H9 (cell line): ENCODE results near the gene SPA17. TPM values are rescaled to one million over a fixed set of nuclear protein-coding genes. Genes with fewer than 3 reads are reported as not detected.

ENCODE experiments used
- DNase-seq: peaks from one replicate; pipeline ENCODE4 v3.0.0-alpha.2; 2017
- H2AFZ ChIP-seq: one replicate; pipeline ENCODE4 v1.6.1; 2013; ENCODE audit warnings: mild to moderate bottlenecking, low read length, control low read depth, moderate library complexity
- H2AK5ac ChIP-seq: 2 replicates; pipeline ENCODE4 v1.6.1; 2013; ENCODE audit warnings: low read length, control low read depth, mixed read lengths; ENCODE audit not compliant: insufficient read length
- H2BK120ac ChIP-seq: one replicate; pipeline ENCODE4 v1.6.1; 2013; ENCODE audit warnings: low read depth, mild to moderate bottlenecking, low read length, control low read depth, inconsistent platforms; ENCODE audit not compliant: poor library complexity, severe bottlenecking
- H2BK12ac ChIP-seq: 2 replicates; pipeline ENCODE4 v1.6.1; 2013; ENCODE audit warnings: low read length, control low read depth, mixed read lengths, low read depth; ENCODE audit not compliant: insufficient read length
- H2BK15ac ChIP-seq: 2 replicates; pipeline ENCODE4 v1.6.1; 2013; ENCODE audit warnings: low read depth, low read length, control low read depth
- H2BK20ac ChIP-seq: one replicate; pipeline ENCODE4 v1.6.1; 2013; ENCODE audit warnings: low read depth, mild to moderate bottlenecking, low read length, control low read depth, inconsistent platforms; ENCODE audit not compliant: poor library complexity, severe bottlenecking
- H2BK5ac ChIP-seq: 2 replicates; pipeline ENCODE4 v1.6.1; 2013; ENCODE audit warnings: low read length, control low read depth, mixed read lengths; ENCODE audit not compliant: insufficient read length
- H3K14ac ChIP-seq: 2 replicates; pipeline ENCODE4 v1.6.1; 2013; ENCODE audit warnings: low read length, control low read depth; ENCODE audit not compliant: insufficient read depth
- H3K18ac ChIP-seq: 2 replicates; pipeline ENCODE4 v1.6.1; 2013; ENCODE audit warnings: low read depth, mild to moderate bottlenecking, mixed read lengths, low read length, control low read depth; ENCODE audit not compliant: insufficient read length
- H3K23ac ChIP-seq: 2 replicates; pipeline ENCODE4 v1.6.1; 2013; ENCODE audit warnings: low read length, control low read depth, mixed read lengths, low read depth; ENCODE audit not compliant: insufficient read length
- H3K23me2 ChIP-seq: 2 replicates; pipeline ENCODE4 v1.6.1; 2013; ENCODE audit warnings: low read depth, mild to moderate bottlenecking, mixed read lengths, low read length, control low read depth; ENCODE audit not compliant: insufficient read length, poor library complexity, severe bottlenecking
- H3K27ac ChIP-seq: 2 replicates; pipeline ENCODE4 v1.5.1; 2013; ENCODE audit warnings: low read length, control low read depth, mixed read lengths, low read depth; ENCODE audit not compliant: insufficient read length
- H3K27me3 ChIP-seq: 2 replicates; pipeline ENCODE4 v1.6.1; 2013; ENCODE audit warnings: low read length, control low read depth, inconsistent platforms; ENCODE audit not compliant: insufficient read depth
- H3K4ac ChIP-seq: 2 replicates; pipeline ENCODE4 v1.6.1; 2013; ENCODE audit warnings: low read depth, mild to moderate bottlenecking, control low read depth, inconsistent platforms, low read length, moderate library complexity
- H3K4me1 ChIP-seq: 2 replicates; pipeline ENCODE4 v1.6.1; 2013; ENCODE audit warnings: low read length, control low read depth, inconsistent platforms; ENCODE audit not compliant: insufficient read depth
- H3K4me2 ChIP-seq: 2 replicates; pipeline ENCODE4 v1.6.1; 2013; ENCODE audit warnings: low read length, control low read depth, mixed read lengths; ENCODE audit not compliant: insufficient read length, insufficient read depth
- H3K56ac ChIP-seq: 2 replicates; pipeline ENCODE4 v1.6.1; 2013; ENCODE audit warnings: low read depth, mild to moderate bottlenecking, mixed read lengths, low read length, control low read depth; ENCODE audit not compliant: insufficient read length
- H3K79me1 ChIP-seq: 2 replicates; pipeline ENCODE4 v1.6.1; 2013; ENCODE audit warnings: low read depth, mild to moderate bottlenecking, moderate library complexity, low read length, control low read depth, inconsistent platforms; ENCODE audit not compliant: insufficient read depth, poor library complexity, severe bottlenecking
- H3K79me2 ChIP-seq: 2 replicates; pipeline ENCODE4 v1.6.1; 2013; ENCODE audit warnings: low read length, control low read depth, inconsistent platforms; ENCODE audit not compliant: insufficient read depth
- H3K9ac ChIP-seq: 2 replicates; pipeline ENCODE4 v1.6.1; 2013; ENCODE audit warnings: low read length, control low read depth, mixed read lengths; ENCODE audit not compliant: insufficient read length; ENCODE audit errors: extremely low read depth
- H3K9me3 ChIP-seq: one replicate; pipeline ENCODE4 v1.6.1; 2013; ENCODE audit warnings: low read depth, low read length, inconsistent platforms; ENCODE audit not compliant: control insufficient read depth
- H3T11ph ChIP-seq: one replicate; pipeline ENCODE4 v1.6.1; 2013; ENCODE audit warnings: mild to moderate bottlenecking, low read length, control low read depth, inconsistent platforms
- H4K20me1 ChIP-seq: one replicate; pipeline ENCODE4 v1.6.1; 2013; ENCODE audit not compliant: control insufficient read depth, insufficient read length, insufficient read depth
- H4K5ac ChIP-seq: 2 replicates; pipeline ENCODE4 v1.6.1; 2013; ENCODE audit warnings: low read depth, mild to moderate bottlenecking, mixed read lengths, low read length, control low read depth; ENCODE audit not compliant: insufficient read length
- H4K8ac ChIP-seq: replicated peaks from 2 replicates; pipeline ENCODE4 v1.6.1; 2013; ENCODE audit warnings: low read length, control low read depth, mixed read lengths, low read depth; ENCODE audit not compliant: insufficient read length
- H4K91ac ChIP-seq: 2 replicates; pipeline ENCODE4 v1.6.1; 2013; ENCODE audit warnings: low read depth, mild to moderate bottlenecking, moderate library complexity, mixed read lengths, low read length, control low read depth; ENCODE audit not compliant: insufficient read length
- H3K27ac Mint-ChIP-seq, 3 experiments: 2 replicates in 2 of 3; 3 replicates in 1 of 3; pipeline ENCODE4 v1.8.0; 2020 to 2021; ENCODE audit warnings: mixed read lengths in 3 of 3, mild to moderate bottlenecking in 1 of 3, moderate library complexity in 1 of 3
- H3K27me3 Mint-ChIP-seq: 2 replicates; pipeline ENCODE4 v1.8.0; 2021; ENCODE audit warnings: low read depth, mild to moderate bottlenecking, moderate library complexity, mixed read lengths
- H3K36me3 Mint-ChIP-seq, 3 experiments: 2 replicates in 2 of 3; 3 replicates in 1 of 3; pipeline ENCODE4 v1.8.0; 2020 to 2021; ENCODE audit warnings: low read depth in 3 of 3, mixed read lengths in 3 of 3; ENCODE audit not compliant: insufficient read depth in 1 of 3
- H3K4me1 Mint-ChIP-seq, 2 experiments: 2 replicates each; pipeline ENCODE4 v1.8.0; 2020; ENCODE audit warnings: mixed read lengths in 2 of 2
- H3K4me3 Mint-ChIP-seq, 2 experiments: 2 replicates in 1 of 2; 3 replicates in 1 of 2; pipeline ENCODE4 v1.8.0; 2020 to 2021; ENCODE audit warnings: mild to moderate bottlenecking in 2 of 2, mixed read lengths in 2 of 2, moderate library complexity in 1 of 2
- H3K9me3 Mint-ChIP-seq, 2 experiments: 2 replicates in 1 of 2; 3 replicates in 1 of 2; pipeline ENCODE4 v1.8.0; 2020; ENCODE audit warnings: mild to moderate bottlenecking in 2 of 2, mixed read lengths in 2 of 2, moderate library complexity in 1 of 2
- CTCF ChIP-seq: fragments of 200-600 bp; sonication (generic); conservative IDR thresholded peaks from 3 replicates; pipeline ENCODE4 v1.8.0; 2021; ENCODE audit warnings: antibody characterized with exemption, mild to moderate bottlenecking
- WGBS: extraction: QIAGEN DNeasy Blood & Tissue Kit; methylation state at CpG from one replicate; pipeline ENCODE4 v1.1.7; 2013; ENCODE audit warnings: missing lambda C conversion rate, low lambda C conversion rate, mixed read lengths; ENCODE audit not compliant: insufficient read length; ENCODE audit errors: extremely low coverage; 5-methylcytosine and 5-hydroxymethylcytosine counted together
- total RNA-seq: library from RNA; stranded (reverse); gene quantifications from 2 replicates; pipeline ENCODE4 v1.2.1, GENCODE V29; 2021

Gene SPA17
- total RNA-seq, 1 experiment from 2014 or later = 6.9 TPM

GRCh38 chr11:124656774-124657630 is 16.7 kb upstream of the SPA17 start:
- Histone ChIP-seq H3K14ac (no peak overlapping the region; the same call in 1 of the 2 replicates), H3K9me3 (no peaks in the 10 kb centered on the region), H3K27ac (no peak overlapping the region), H4K8ac (no peak overlapping the region), H3T11ph (no peak overlapping the region), H2AK5ac (no peak overlapping the region), H3K4me2 (no peak overlapping the region), H3K23ac (no peak overlapping the region), H3K9ac (no peak overlapping the region), H2BK20ac (no peak overlapping the region), H2AFZ (no peak overlapping the region), H3K27me3 (no peaks in the 10 kb centered on the region), H3K18ac (no peak overlapping the region), H3K4ac (no peak overlapping the region), H3K56ac (no peak overlapping the region), H2BK15ac (no peak overlapping the region), H2BK12ac (no peak overlapping the region), H3K79me1 (no peaks in the 10 kb centered on the region), H2BK120ac (no peak overlapping the region), H4K20me1 (no peaks in the 10 kb centered on the region), H3K4me1 (peaks cover 4% of the 10 kb centered on the region; the same call in 1 of the 2 replicates), H3K79me2 (no peaks in the 10 kb centered on the region), H2BK5ac (no peak overlapping the region), H4K91ac (no peak overlapping the region), H3K23me2 (no peaks in the 10 kb centered on the region), H4K5ac (no peak overlapping the region)
- peaks cover 18 to 19% of the 10 kb centered on the region in 2 experiments for H3K4me1 Mint-ChIP-seq
- DNase-seq = peak; percentile 44
- WGBS = no CpG with 5 or more reads among the region's 16 CpGs
- H3K9me3 Mint-ChIP-seq = no peaks in the 10 kb centered on the region; a peak in 1 of 5 replicates
- peak overlapping the region in 1 of 3 experiments; percentile 34; a peak in 1 of 7 replicates for H3K27ac Mint-ChIP-seq
- H3K27me3 Mint-ChIP-seq = peaks cover 1% of the 10 kb centered on the region; the same call in 1 of the 2 replicates
- peak overlapping the region in 1 of 2 experiments; percentile 39; a peak in 1 of 5 replicates for H3K4me3 Mint-ChIP-seq
- TF ChIP-seq CTCF = no peak
- no peaks in the 10 kb centered on the region; a peak in 1 of 7 replicates for H3K36me3 Mint-ChIP-seq
